Subcutaneous abdominal adipose tissue (tissue), 5 donors: Measurements from ENCODE around the gene C1QTNF4.
A peak's percentile ranks its signal among the peaks of the same experiment; 100 is the strongest.

Source experiments
- H3K27ac ChIP-seq: one replicate; pipeline ENCODE4 v1.7.0; 2013; ENCODE audit warnings: low read depth, mild to moderate bottlenecking, inconsistent platforms, low read length, moderate library complexity
- H3K27me3 ChIP-seq, 5 donors: one replicate each; pipeline ENCODE4 v1.7.0; 2013; ENCODE audit warnings: low read length in 5 of 5, inconsistent platforms in 1 of 5; ENCODE audit not compliant: control insufficient read depth in 5 of 5, insufficient read depth in 4 of 5
- H3K36me3 ChIP-seq, 5 donors: one replicate each; pipeline ENCODE4 v1.7.0; 2013; ENCODE audit warnings: low read length in 5 of 5; ENCODE audit not compliant: control insufficient read depth in 5 of 5, insufficient read depth in 5 of 5
- H3K4me1 ChIP-seq, 5 donors: one replicate each; pipeline ENCODE4 v1.7.0; 2013; ENCODE audit warnings: low read length in 5 of 5, mild to moderate bottlenecking in 3 of 5, moderate library complexity in 1 of 5; ENCODE audit not compliant: control insufficient read depth in 5 of 5, insufficient read depth in 5 of 5
- H3K4me3 ChIP-seq, 5 donors: one replicate each; pipeline ENCODE4 v1.7.0; 2013; ENCODE audit warnings: low read length in 5 of 5, low read depth in 1 of 5
- H3K9ac ChIP-seq, 5 donors: one replicate each; pipeline ENCODE4 v1.7.0; 2013; ENCODE audit warnings: low read length in 5 of 5, mild to moderate bottlenecking in 4 of 5, moderate library complexity in 3 of 5
- H3K9me3 ChIP-seq, 5 donors: one replicate each; pipeline ENCODE4 v1.7.0; 2013; ENCODE audit warnings: low read length in 5 of 5; ENCODE audit not compliant: control insufficient read depth in 5 of 5
- donor health status: healthy.
- donor health status: healthy.
- donor health status: healthy.
- donor health status: healthy.
- donor health status: healthy.

The C1QTNF4 gene

DNA sequence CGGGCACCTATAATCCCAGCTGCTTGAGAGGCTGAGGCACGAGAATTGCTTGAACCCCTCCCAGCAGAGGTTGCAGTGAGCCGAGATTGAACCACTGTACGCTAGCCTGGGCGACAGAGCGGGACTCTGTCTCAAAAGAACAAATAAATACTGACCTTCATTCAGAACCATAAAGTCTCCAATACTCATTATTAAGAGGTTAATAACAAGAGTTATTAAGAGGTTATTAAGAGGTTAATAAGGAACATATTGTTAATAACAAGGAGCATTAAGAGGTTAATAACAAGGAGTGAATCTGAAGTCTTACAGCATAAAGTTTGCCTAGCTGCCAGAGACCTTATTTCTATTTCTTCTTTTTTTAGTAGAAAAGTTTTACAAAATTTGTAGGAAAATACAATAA, 48.9 kb downstream of the C1QTNF4 start:
- Histone ChIP-seq H3K27ac (no peak overlapping the region), H3K4me1 (peaks cover 5 to 40% (median 34%) of the 10 kb centered on the region in 5 donors), H3K9me3 (no peaks in the 10 kb centered on the region), H3K36me3 (no peaks in the 10 kb centered on the region), H3K27me3 (no peaks in the 10 kb centered on the region), H3K4me3 (no peak overlapping the region), H3K9ac (no peak overlapping the region)

DNA sequence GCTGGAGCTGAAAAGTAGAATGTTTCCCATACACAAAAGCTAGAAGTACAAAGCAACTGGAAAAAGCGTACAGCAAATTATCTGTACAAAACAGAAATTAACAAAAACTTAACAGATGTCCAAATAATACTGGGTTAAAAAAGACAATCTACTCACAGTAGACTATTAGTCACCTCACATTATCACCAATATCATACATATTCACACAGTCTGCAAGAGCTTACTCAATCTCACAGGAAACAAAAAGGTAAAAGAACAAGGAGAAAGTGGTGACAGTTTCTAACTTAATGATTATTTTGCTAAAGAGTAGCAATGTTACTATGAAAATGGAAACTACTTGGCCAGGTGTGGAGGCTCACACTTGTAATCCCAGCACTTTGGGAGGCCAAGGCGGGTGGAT, 53.1 kb downstream of the C1QTNF4 start:
- no peaks in the 10 kb centered on the region for H3K36me3 ChIP-seq
- no peaks in the 10 kb centered on the region for H3K9me3 ChIP-seq
- H3K4me3 ChIP-seq: no peak overlapping the region
- H3K27ac ChIP-seq: peak overlapping the region; percentile 74
- peaks cover 5 to 41% (median 38%) of the 10 kb centered on the region in 5 donors for H3K4me1 ChIP-seq
- no peaks in the 10 kb centered on the region for H3K27me3 ChIP-seq
- no peak overlapping the region for H3K9ac ChIP-seq

DNA sequence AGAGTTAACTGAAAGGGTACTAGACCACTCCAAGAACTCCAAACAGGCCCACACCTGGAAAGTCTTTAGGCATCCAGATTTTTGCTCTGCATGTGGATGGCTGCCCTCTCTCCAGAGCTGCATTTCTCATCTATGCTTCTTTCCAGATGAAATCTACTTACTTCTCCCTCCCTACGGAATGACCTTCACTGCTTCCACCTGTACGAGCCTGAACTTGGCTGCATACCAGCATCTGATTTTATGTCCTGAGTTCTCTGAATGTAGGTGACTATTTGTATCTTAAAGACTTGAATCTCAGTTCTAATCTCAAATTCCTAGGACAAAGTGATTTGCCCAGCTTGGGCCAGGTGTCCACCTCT, 54.6 kb downstream of the C1QTNF4 start:
- Histone ChIP-seq H3K9me3 (no peaks in the 10 kb centered on the region), H3K4me3 (no peak overlapping the region), H3K9ac (no peak overlapping the region), H3K4me1 (peaks cover 5 to 45% (median 42%) of the 10 kb centered on the region in 5 donors), H3K27me3 (no peaks in the 10 kb centered on the region), H3K36me3 (no peaks in the 10 kb centered on the region), H3K27ac (peak overlapping the region; percentile 74)
